ENCODE results near the gene TLE6.

DNA sequence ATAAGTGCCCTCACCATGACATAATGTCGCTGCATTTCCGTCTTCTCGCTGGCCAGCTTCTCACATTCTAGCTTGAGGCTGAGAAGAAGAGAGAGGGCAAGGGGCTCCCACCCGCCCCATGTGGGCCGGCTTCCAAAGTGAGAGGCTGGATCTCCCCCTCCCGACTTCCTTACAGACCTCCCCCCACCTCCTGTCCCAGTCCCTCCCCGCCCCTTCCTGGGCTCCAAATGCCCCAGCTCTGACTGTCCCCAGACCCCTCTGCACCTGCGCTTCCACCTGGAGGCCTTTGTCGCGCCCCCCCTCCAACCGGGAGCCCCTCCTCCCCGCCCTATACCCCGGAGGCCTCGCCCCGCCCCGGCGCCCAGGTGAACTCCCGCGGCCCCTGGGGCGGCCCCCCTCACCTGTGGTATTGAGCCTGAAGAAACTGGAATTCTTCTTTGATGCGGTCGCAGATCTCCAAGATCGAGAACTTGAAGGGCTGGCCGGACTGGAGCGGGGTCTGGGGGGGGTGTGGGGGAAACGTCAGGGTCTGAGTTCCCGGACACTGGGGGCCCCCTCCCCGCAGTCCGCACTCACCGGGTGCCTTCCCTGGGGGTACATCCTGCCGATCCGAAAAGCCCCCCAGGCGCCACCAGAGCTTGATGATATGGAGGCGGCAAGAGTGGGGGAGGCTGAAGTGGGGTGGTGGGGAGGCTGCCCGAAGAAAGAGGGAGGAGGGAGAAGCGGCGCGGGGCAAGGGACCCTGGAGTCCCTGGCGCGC is 51.1 kb downstream of the TLE6 start:
- TF ChIP-seq YY1 (IDR thresholded peaks at IDR 0.05; ENCODE audit: low read depth, low read length) (no peak), SIX5 (IDR thresholded peaks at IDR 0.05; ENCODE audit: low read depth, low read length) (no peak), CBX5 (IDR thresholded peaks at IDR 0.05; ENCODE audit: low read depth, low read length) (no peak), ZNF274 (IDR thresholded peaks at IDR 0.05; ENCODE audit: borderline replicate concordance, extremely low read depth, low read length) (no peak), RAD21 (IDR thresholded peaks at IDR 0.05 in 1 of 2, conservative IDR thresholded peaks at IDR 0.05 in 1 of 2; ENCODE audit: low read depth in 2 of 2, low read length in 2 of 2) (no peak), POLR2A (IDR thresholded peaks at IDR 0.05; ENCODE audit: control extremely low read depth in 1 of 2, low read depth in 2 of 2, low read length in 2 of 2) (no peak)
- TF ChIP-seq, protein P1, sequence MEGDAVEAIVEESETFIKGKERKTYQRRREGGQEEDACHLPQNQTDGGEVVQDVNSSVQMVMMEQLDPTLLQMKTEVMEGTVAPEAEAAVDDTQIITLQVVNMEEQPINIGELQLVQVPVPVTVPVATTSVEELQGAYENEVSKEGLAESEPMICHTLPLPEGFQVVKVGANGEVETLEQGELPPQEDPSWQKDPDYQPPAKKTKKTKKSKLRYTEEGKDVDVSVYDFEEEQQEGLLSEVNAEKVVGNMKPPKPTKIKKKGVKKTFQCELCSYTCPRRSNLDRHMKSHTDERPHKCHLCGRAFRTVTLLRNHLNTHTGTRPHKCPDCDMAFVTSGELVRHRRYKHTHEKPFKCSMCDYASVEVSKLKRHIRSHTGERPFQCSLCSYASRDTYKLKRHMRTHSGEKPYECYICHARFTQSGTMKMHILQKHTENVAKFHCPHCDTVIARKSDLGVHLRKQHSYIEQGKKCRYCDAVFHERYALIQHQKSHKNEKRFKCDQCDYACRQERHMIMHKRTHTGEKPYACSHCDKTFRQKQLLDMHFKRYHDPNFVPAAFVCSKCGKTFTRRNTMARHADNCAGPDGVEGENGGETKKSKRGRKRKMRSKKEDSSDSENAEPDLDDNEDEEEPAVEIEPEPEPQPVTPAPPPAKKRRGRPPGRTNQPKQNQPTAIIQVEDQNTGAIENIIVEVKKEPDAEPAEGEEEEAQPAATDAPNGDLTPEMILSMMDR (IDR thresholded peaks at IDR 0.05; ENCODE audit: control extremely low read depth in 1 of 3, insufficient read depth in 1 of 3, low read depth in 1 of 3, low read length in 3 of 3) = no peak
